Skin of body (tissue), 3 donors: ENCODE data around the gene SETBP1. TPM values are rescaled to one million over a fixed set of nuclear protein-coding genes. Genes with fewer than 3 reads are reported as not detected.

Experiments
- DNase-seq: peaks from one replicate; lab custom pipeline; 2025; lab: John Stamatoyannopoulos, UW
- small RNA-seq: library from RNA; depleted of rRNA; stranded (forward); fragments of <200 nt; gene quantifications from one replicate; pipeline ENCODE3, GENCODE V24; 2014; ENCODE audit warnings: low replicate concordance
- total RNA-seq: library from RNA; depleted of rRNA; stranded (reverse); fragments of >200 nt; gene quantifications from one replicate; pipeline ENCODE4 v1.2.3, GENCODE V29; 2014

The SETBP1 gene
- total RNA-seq, 1 donor from 2014 or later: 24.1 TPM

DNA sequence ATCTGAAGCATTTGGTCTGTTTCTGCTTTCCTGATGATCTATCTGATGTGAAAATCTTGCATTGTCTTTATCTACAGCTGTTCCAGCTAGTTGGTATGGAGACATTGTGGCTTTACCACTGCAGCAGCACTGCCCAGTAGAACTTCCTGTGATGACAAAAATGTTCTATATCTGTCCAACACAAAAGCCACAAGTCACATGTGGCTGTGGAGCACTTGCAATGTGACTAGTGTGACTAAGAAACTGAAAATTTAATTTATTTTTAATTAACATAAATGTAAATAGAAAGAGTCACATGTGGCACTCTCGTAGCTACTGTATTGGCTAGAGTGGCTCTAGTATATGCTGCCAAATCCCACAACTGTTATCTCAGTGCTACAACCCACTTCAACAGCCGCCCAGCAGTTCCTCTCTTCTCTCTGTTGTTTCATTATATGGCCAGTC is 425.7 kb downstream of the SETBP1 start:
- DNase-seq: no peak

GRCh38 chr18:45107425-45107824 is 426.7 kb downstream of the SETBP1 start:
- no peak for DNase-seq

DNA sequence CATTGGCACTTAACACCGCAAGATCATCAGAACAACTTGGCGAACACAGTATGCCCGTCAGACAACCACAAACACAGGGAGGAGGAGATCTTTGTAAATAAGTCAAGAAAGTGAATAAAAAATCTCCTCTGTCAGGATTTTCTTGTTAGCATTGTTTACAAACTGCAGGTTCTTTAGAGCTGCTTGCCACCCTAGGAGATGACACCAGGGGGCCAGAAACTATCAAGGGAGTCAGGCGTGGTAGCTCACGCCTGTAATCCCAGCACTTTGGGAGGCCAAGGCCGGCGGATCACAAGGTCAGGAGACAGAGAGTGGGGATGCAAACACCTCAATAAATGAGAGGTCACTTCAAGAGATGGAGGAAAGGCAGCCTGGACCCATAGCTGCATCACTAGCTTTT is 428.1 kb downstream of the SETBP1 start:
- no peak for DNase-seq

- DNase-seq: no peak
These were observed 428.6 kb downstream of the SETBP1 start for GRCh38 chr18:45109271-45109670.

DNA sequence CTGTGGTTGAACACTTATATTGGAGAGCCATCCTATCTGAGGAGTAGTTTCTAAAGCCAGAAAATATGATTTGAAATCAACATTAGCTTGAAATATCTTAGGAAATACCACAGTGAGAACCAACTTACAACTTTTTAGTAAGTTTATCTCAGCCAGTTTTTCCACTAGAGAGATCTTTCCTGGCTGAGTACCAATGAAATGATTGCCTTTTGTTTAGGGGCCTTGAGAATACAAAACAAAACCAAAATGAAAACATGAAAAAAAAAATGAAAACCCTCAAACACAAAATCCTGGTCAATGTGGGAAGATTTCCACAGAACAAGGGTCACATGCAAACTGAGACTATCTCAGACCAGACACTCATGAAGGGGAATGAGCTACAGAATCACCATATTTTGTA is 429.0 kb downstream of the SETBP1 start:
- no peak for DNase-seq

DNA sequence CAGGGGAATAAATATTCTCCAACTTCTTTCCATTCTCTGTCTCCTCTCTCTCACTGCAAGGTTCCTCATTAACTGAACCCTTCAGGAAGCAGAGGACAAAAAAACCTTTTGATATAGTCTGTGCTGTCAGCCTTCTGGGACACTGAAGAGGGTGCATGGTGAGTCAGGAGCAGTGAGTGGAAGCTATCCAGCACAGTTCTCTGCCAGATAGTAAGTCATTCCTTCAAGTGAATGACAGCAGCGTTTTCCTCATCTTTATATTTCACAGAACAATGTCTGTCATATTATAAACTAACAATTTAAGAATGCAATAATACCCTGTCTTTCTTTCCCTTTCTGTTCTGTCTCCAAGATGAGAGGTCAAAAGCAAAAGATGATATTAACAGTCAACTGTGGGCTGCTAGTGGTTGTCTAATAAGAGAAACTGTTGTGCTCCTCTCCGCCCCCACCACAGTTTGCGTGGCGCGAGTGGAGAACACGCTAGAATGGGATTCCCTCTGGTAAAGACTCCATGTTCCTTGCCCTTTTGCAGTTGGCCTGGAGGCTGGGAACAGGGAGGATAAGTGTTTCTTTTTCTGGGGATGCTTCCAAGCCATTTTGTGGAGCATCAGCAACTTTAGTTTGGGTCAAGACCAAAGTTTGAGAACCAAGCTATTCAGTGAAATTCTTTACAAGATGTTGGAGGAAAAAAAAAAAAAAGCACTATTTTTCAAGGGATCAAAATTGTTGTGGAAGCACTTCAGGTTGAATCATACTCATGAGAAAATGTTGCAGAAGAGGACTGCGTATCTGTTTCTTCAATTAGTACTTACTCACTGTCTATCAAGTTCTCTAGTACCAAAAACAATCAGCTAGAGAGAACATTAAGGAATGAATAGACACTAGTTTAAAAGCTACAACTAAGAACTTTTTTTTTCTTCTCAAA is 430.2 kb downstream of the SETBP1 start:
- peak; percentile 14 for DNase-seq

GRCh38 chr18:45111502-45111848 is 430.8 kb downstream of the SETBP1 start:
- DNase-seq: no peak

DNA sequence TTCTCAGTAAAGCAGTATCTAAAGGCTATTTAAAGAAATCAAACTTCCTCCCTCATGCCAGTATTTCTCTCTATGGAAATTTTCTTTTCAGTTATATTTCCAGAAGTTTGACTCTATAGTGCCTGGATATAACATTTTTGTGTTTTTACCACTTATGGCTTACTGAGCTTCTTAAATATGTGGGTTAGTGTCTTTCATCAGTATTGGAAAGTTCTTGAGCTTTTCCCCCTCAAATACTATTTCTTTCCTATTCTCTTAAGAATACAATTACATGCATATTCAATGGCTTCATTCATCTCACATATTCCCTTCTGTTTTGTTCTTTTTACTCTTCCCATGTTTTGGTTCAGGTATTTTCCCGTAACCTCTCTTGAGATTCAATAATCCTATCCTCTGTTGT is 432.0 kb downstream of the SETBP1 start:
- no peak for DNase-seq

- DNase-seq: no peak
These were observed 435.4 kb downstream of the SETBP1 start for GRCh38 chr18:45116116-45116515.

Small RNA genes within 50 kb of the gene (small RNA-seq; reads per million reads assigned to genes)
- not detected for gene MIR4319
